HG03196 (cell line): Measurements from ENCODE around the gene KLHL15.
"Not testable (repeated sequence)": the region's sequence is repeated elsewhere in the genome, so short reads cannot be mapped to it uniquely, and the experiment has no call there.

Experiments
- ATAC-seq: cut with Tn5 transposase; IDR thresholded peaks from one replicate; pipeline ENCODE4 v1.9.1; 2021; ENCODE audit not compliant: unreplicated experiment

Gene KLHL15

GRCh38 chrX:24017674-24018073, 9.3 kb downstream of the KLHL15 start:
- no peak for ATAC-seq

GRCh38 chrX:24014388-24015018, 12.5 kb downstream of the KLHL15 start:
- ATAC-seq, result peak; percentile 78

- no peak for ATAC-seq
Measured at GRCh38 chrX:24012266-24012665, 14.7 kb downstream of the KLHL15 start.

GRCh38 chrX:24005867-24006266, 21.1 kb downstream of the KLHL15 start:
- ATAC-seq, result no peak

GRCh38 chrX:24005028-24005427, 22.0 kb downstream of the KLHL15 start:
- peak; percentile 52 for ATAC-seq

GRCh38 chrX:24002792-24003191, 24.2 kb downstream of the KLHL15 start:
- ATAC-seq, result no peak

GRCh38 chrX:24002167-24002566, 24.8 kb downstream of the KLHL15 start:
- no peak for ATAC-seq

GRCh38 chrX:23999671-24000070, 27.3 kb downstream of the KLHL15 start:
- no peak for ATAC-seq

GRCh38 chrX:23993012-23993633, 33.9 kb downstream of the KLHL15 start:
- ATAC-seq, result no peak

- no peak for ATAC-seq
Measured at GRCh38 chrX:23992431-23992830, 34.6 kb downstream of the KLHL15 start.

- ATAC-seq, result no peak
Measured at GRCh38 chrX:23990455-23990854, 36.5 kb downstream of the KLHL15 start.

GRCh38 chrX:23989689-23990088, 37.3 kb downstream of the KLHL15 start:
- no peak for ATAC-seq

GRCh38 chrX:23982891-23983290, 44.1 kb downstream of the KLHL15 start:
- no peak for ATAC-seq

- ATAC-seq, result no peak
Measured at GRCh38 chrX:23981711-23982110, 45.3 kb downstream of the KLHL15 start.

GRCh38 chrX:23981222-23981621, 45.8 kb downstream of the KLHL15 start:
- ATAC-seq, result no peak

GRCh38 chrX:23980011-23980441, 47.0 kb downstream of the KLHL15 start:
- ATAC-seq, result no peak

GRCh38 chrX:23978491-23978890, 48.5 kb downstream of the KLHL15 start:
- no peak for ATAC-seq

GRCh38 chrX:23965630-23966029, 61.4 kb downstream of the KLHL15 start:
- not testable (repeated sequence) for ATAC-seq

GRCh38 chrX:23964191-23964590, 62.8 kb downstream of the KLHL15 start:
- no peak for ATAC-seq

GRCh38 chrX:23959781-23960180, 67.2 kb downstream of the KLHL15 start:
- no peak for ATAC-seq

- no peak for ATAC-seq
Measured at GRCh38 chrX:23954396-23954795, 72.6 kb downstream of the KLHL15 start.

GRCh38 chrX:23953908-23954269, 73.1 kb downstream of the KLHL15 start:
- ATAC-seq, result no peak
